Right kidney (tissue), 1 donor: ENCODE data around the gene NCR1.
"Not testable (repeated sequence)": the region's sequence is repeated elsewhere in the genome, so short reads cannot be mapped to it uniquely, and the experiment has no call there.

Experiments used
- DNase-seq: peaks from one replicate; pipeline ENCODE4 v3.0.0-alpha.2; 2016

Gene NCR1

GRCh38 chr19:54907899-54908298 lies 2.0 kb downstream of the NCR1 start:
- not testable (repeated sequence) for DNase-seq

DNA sequence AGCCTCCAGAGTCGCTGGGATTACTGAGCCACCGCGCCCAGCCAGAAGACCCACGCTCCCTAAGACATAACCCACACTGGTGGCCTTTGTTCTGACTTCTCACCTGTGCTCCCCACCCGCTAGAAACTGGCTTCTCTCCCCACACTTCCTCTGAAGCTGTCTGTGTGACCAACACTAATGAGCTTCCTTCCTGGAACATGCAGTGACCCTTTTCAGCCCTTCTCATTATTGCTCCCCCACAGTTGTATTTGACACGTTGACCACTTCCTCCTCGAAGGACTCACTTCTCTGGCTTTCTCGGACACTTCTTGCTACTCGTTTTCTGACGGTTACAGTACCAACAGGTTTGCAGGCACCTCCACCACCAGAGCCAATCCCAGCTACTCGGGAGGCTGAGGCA lies 10.9 kb downstream of the NCR1 start:
- DNase-seq = no peak

- DNase-seq = no peak
These were observed 12.6 kb downstream of the NCR1 start for GRCh38 chr19:54918499-54918898.

DNA sequence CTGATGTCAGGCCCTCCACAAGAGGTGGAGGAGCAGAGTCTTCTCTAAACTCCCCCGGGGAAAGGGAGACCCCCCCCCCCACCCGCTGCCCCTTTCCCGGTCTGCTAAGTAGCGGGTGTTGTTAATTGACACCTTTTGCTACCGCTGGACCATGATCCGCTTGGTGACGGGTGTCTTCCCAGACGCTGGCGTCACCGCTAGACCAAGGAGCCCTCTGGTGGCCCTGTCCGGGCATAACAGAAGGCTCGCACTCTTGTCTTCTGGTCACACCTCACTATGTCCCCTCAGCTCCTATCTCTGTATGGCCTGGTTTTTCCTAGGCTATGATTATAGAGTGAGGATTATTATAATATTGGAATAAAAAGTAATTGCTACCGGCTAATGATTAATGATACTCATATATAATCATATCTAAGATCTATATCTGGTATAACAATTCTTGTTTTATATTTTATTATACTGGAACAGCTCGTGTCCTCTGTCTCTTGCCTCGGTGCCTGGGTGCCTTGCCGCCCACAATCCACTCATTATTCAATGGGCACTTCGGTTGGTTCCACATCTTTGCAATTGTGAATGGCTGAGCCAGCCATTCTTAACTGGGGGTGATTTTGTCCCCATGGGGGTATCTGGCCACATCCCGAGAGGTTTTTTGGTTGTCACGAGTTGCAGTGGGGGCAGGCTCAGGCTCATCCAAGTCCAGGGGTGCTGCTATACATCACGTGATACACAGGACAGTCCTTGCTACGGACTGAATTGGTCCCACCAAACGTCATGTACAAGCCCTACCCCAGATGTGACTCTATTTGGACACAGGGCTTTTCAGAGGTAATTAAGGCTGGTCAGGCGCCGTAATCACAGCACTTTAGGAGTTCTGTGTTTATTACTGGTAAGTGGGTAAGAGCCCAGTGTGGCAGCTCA lies 14.0 kb downstream of the NCR1 start:
- DNase-seq = not testable (repeated sequence)

DNA sequence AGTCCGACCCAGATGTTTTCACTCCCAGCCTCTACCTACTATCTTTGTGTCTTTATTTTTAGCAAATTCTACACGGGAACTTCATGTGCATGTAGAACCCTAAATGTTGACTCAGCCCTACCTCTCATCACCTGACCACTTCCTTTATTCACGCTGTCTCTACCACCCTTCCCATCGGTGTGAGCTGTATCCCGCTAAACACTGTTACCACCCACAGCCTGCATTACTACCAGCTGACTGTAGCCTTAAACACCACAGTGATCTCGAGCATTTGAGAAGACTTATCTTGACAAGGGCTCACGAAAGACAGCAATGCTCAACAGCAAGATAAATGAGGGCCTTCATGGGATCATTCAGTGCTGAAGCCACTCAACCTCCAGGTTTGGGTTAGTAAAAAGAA lies 15.1 kb downstream of the NCR1 start:
- no peak for DNase-seq

- DNase-seq = no peak
These were observed 17.3 kb downstream of the NCR1 start for GRCh38 chr19:54923276-54923675.

GRCh38 chr19:54928299-54928698 lies 22.4 kb downstream of the NCR1 start:
- DNase-seq = no peak

- DNase-seq = no peak
These were observed 32.0 kb downstream of the NCR1 start for GRCh38 chr19:54937926-54938325.

DNA sequence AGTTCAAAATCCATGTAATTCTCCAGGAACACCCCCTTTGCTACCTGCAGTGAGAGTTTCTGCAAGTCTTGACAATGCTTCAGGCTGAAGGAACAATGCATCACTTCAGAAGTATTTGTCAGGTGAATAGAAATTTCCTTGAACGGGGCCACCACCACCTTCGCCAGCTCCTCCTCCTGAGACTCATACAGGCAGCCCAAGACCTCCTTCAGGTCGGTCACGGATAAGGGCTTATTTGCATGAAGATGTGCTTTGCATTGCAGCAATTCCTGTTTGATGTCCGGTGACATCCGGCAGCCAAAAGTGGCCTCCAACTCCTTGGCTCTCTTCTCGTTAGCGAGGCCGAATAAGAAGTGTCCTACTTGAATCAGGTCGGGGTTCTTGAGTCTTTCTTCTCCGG lies 33.0 kb downstream of the NCR1 start:
- no peak for DNase-seq

DNA sequence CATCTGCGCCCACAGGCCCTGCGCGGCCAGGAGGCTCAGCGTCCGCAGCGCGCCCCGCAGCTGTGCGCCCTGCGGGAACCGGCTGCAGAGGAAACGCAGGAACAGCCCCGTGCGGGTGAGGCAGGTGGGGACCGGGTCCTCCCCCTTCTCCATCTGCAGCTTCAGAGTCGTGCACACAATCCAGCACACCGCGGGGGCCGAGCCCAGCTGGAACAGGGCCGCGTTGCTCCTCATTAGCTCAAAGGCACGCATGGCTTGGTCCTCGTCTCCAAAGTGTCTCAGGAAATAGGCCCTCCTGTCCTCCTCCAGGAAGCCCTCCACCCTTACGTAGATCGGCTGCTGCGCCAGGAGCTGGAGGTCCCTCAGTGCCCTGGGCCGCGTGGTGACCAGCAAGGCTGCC lies 33.6 kb downstream of the NCR1 start:
- not testable (repeated sequence) for DNase-seq

DNA sequence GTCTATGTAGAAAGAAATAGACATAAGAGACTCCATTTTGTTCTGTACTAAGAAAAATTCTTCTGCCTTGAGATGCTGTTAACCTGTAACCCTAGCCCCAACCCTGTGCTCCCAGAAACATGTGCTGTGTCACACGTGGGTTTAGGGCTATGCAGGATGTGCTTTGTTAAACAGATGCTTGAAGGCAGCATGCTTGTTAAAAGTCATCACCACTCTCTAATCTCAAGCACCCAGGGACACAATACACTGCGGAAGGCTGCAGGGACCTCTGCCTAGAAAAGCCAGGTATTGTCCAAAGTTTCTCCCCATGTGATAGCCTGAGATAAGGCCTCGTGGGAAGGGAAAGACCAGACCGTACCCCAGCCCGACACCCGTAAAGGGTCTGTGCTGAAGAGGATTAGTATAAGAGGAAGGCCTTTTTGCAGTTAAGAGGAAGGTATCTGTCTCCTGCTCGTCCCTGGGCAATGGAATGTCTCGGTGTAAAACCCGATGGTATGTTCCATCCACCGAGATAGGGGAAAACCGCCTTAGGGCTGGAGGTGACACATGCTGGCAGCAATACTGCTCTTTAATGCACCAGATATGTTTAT lies 37.9 kb downstream of the NCR1 start:
- not testable (repeated sequence) for DNase-seq

GRCh38 chr19:54947381-54947780 lies 41.4 kb downstream of the NCR1 start, which contains the start of gene NLRP7:
NLRP7 (minus strand) TSS chr19:54947530.
- no peak for DNase-seq

GRCh38 chr19:54949412-54949811 lies 43.5 kb downstream of the NCR1 start:
- no peak for DNase-seq

- DNase-seq = not testable (repeated sequence)
These were observed 44.6 kb downstream of the NCR1 start for GRCh38 chr19:54950580-54950979.

DNA sequence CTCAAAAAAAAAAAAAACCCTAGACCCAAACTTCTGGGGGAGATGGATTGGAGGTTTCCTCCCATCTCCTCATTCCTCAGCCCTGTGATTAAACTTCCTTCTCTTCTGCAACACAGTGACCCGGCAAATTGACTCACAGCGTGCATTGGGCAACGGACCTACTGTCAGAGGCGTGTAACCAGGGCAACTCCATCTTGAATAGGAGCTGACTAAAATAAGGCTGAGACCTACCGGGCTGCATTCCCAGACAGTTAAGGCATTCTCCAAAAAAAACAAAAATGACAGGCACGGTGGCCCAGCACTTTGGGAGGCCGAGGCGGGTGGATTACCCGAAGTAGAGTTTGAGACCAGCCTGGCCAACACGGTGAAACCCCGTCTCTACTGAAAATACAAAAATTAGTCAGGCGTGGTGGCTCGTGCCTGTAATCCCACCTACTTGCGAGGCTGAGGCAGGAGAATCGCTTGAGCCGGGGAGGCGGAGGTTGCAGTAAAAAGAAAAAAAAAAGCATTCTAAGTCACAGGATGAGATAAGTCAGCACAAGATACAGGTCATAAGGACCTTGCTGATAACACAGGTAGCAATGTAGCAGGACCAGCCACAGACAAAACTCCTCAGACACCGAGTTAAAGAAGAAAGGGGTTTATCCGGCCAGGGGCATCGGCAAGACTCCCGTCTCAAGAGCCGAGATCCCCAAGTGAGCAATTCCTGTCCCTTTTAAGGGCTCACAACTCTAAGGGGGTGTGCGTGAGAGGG lies 46.8 kb downstream of the NCR1 start:
- no peak for DNase-seq

- DNase-seq = not testable (repeated sequence)
These were observed 47.4 kb downstream of the NCR1 start for GRCh38 chr19:54953345-54953713.

- DNase-seq = no peak
These were observed 49.4 kb downstream of the NCR1 start for GRCh38 chr19:54955376-54955775.

- no peak for DNase-seq
These were observed 53.9 kb downstream of the NCR1 start for GRCh38 chr19:54959840-54960239.
